Measurements from ENCODE around the gene HPD. TPM values are rescaled to one million over a fixed set of nuclear protein-coding genes. Genes with fewer than 3 reads are reported as not detected.
"Not testable (repeated sequence)": the region's sequence is repeated elsewhere in the genome, so short reads cannot be mapped to it uniquely, and the experiment has no call there.

HPD gene
- 2.2 TPM for total RNA-seq
- long read RNA-seq, partial matches to known transcripts = 1 of 1 reads
- long read RNA-seq, other reads (novel, unspliced or antisense) = 0 of 1 reads

- intact Hi-C loops (cut with micrococcal nuclease) = no loop called here
- peak; percentile 94 for ATAC-seq
Measured at GRCh38 chr12:121858662-121859572, at the start of gene HPD. HPD (minus strand) TSS chr12:121858859; CDS start chr12:121858823, 36 bp downstream.

GRCh38 chr12:121905746-121906145, 47.1 kb upstream of the HPD start:
- DNase-seq (no peak), ATAC-seq (no peak)
- intact Hi-C loops (cut with micrococcal nuclease) = no loop called here

More at GRCh38 chr12:121858662-121859572, at the start of gene HPD:
- peak; percentile 79 for DNase-seq

GRCh38 chr12:121903202-121903601, 44.5 kb upstream of the HPD start:
- intact Hi-C loops (cut with micrococcal nuclease) = no loop called here
- ATAC-seq = no peak
- DNase-seq = no peak

GRCh38 chr12:121899590-121899989, 40.9 kb upstream of the HPD start:
- no peak for ATAC-seq
- no peak for DNase-seq
- intact Hi-C loops (cut with micrococcal nuclease) = no loop called here

- ATAC-seq (no peak), DNase-seq (no peak)
- intact Hi-C loops (cut with micrococcal nuclease) = no loop called here
Measured at GRCh38 chr12:121898287-121898686, 39.6 kb upstream of the HPD start.

- ATAC-seq = peak; percentile 43
- DNase-seq = no peak
- intact Hi-C loops (cut with micrococcal nuclease) = no loop called here
Measured at GRCh38 chr12:121894633-121895032, 36.0 kb upstream of the HPD start.

- intact Hi-C loops (cut with micrococcal nuclease) = no loop called here
- DNase-seq (no peak), ATAC-seq (no peak)
Measured at GRCh38 chr12:121893961-121894460, 35.4 kb upstream of the HPD start.

GRCh38 chr12:121892673-121893561, 34.3 kb upstream of the HPD start:
- ATAC-seq = no peak
- DNase-seq = no peak
- intact Hi-C loops (cut with micrococcal nuclease) = no loop called here

GRCh38 chr12:121889661-121890060, 31.0 kb upstream of the HPD start:
- not testable (repeated sequence) for DNase-seq, ATAC-seq
- intact Hi-C loops (cut with micrococcal nuclease) = loop anchor here (10.0 kb wide), 1 partner anchor 95 kb away; the partner anchor contains the start of gene RHOF

GRCh38 chr12:121889274-121889624, 30.6 kb upstream of the HPD start:
- no peak for DNase-seq
- ATAC-seq = no peak
- intact Hi-C loops (cut with micrococcal nuclease) = loop anchor here (10.0 kb wide), 1 partner anchor 94 kb away; the partner anchor contains the start of gene RHOF

- intact Hi-C loops (cut with micrococcal nuclease) = loop anchor here (10.0 kb wide), 1 partner anchor 94 kb away; the partner anchor contains the start of gene RHOF
- DNase-seq (peak; percentile 98), ATAC-seq (peak; percentile 99)
Measured at GRCh38 chr12:121888478-121889273, 30.0 kb upstream of the HPD start, which contains the start of gene PSMD9. PSMD9 (plus strand) TSS chr12:121888790; CDS start chr12:121888857, 67 bp downstream.

- DNase-seq = no peak
- intact Hi-C loops (cut with micrococcal nuclease) = loop anchor here (10.0 kb wide), 1 partner anchor 93 kb away; the partner anchor contains the start of gene RHOF
- ATAC-seq = no peak
Measured at GRCh38 chr12:121888083-121888477, 29.4 kb upstream of the HPD start.

- not testable (repeated sequence) for DNase-seq, ATAC-seq
- intact Hi-C loops (cut with micrococcal nuclease) = loop anchor here (10.0 kb wide), 1 partner anchor 90 kb away; the partner anchor contains the start of gene RHOF
Measured at GRCh38 chr12:121885129-121885528, 26.5 kb upstream of the HPD start.

- intact Hi-C loops (cut with micrococcal nuclease) = loop anchor here (10.0 kb wide), 1 partner anchor 88 kb away; the partner anchor contains the start of gene RHOF
- DNase-seq (no peak), ATAC-seq (no peak)
Measured at GRCh38 chr12:121883315-121883660, 24.6 kb upstream of the HPD start.

- DNase-seq; ATAC-seq; intact Hi-C loops (cut with micrococcal nuclease): not testable (repeated sequence)
Measured at GRCh38 chr12:121876080-121876447, 17.4 kb upstream of the HPD start.

- DNase-seq = no peak
- no peak for ATAC-seq
- intact Hi-C loops (cut with micrococcal nuclease) = no loop called here
Measured at GRCh38 chr12:121875582-121875981, 16.9 kb upstream of the HPD start.

- ATAC-seq (no peak), DNase-seq (no peak)
- intact Hi-C loops (cut with micrococcal nuclease) = no loop called here
Measured at GRCh38 chr12:121874071-121874470, 15.4 kb upstream of the HPD start.

- ATAC-seq (peak; percentile 43), DNase-seq (no peak)
- intact Hi-C loops (cut with micrococcal nuclease) = no loop called here
Measured at GRCh38 chr12:121873216-121873569, 14.5 kb upstream of the HPD start.
